ENCODE measurements around the gene POU2F2. TPM values are rescaled to one million over a fixed set of nuclear protein-coding genes. Genes with fewer than 3 reads are reported as not detected.
A peak's percentile ranks its signal among the peaks of the same experiment; 100 is the strongest.

Gene POU2F2
- total RNA-seq, 1 donor from 2014 or later = 1.2 TPM

DNA sequence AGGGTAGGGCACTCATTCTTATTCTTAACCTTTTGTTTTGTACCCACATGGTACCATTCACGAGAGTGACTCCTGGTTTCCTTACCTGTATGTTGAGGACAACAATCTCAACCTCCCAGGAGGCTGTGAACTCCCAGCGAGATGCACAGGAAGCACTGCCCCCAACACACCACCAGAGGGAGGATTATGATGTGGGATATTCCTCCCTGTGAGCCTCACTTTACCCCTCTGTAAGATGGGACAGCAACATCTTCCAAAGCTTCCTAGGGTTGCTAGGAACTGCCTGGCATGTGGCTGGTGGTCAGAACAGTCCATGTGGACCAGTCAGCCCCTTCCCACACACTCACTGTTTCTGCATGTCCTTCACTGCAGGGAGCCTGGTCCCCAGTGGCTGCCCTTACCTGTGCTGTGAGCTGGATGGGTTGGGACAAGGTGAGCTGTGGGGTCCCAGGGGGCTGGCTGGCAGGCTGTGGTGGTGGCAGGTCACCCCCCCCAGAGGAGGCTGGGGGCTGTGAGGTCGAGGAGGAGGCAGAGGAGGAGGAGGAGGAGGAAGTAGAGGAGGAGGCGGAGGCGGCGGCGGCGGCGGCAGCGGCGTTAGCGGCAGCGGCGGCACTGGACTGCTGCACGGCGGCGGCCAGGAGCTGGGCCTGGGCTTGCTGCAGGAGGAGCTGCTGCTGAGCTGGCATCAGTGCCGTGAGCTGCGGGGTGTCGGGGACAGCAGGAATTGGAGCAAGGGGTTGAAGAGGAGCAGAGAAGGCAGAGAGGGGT lies 15.8 kb downstream of the POU2F2 start:
- Histone ChIP-seq H3K4me3 (no peak overlapping the region), H3K36me3 (no peaks in the 10 kb centered on the region), H3K9me3 (replicated peaks) (no peaks in the 10 kb centered on the region), H3K27ac (replicated peaks) (no peak overlapping the region), H3K27me3 (ENCODE audit: low read depth) (peaks cover 4% of the 10 kb centered on the region), H3K4me1 (peaks cover 13% of the 10 kb centered on the region)
- intact Hi-C loops (cut with micrococcal nuclease) = no loop called here
- TF ChIP-seq, protein P1, sequence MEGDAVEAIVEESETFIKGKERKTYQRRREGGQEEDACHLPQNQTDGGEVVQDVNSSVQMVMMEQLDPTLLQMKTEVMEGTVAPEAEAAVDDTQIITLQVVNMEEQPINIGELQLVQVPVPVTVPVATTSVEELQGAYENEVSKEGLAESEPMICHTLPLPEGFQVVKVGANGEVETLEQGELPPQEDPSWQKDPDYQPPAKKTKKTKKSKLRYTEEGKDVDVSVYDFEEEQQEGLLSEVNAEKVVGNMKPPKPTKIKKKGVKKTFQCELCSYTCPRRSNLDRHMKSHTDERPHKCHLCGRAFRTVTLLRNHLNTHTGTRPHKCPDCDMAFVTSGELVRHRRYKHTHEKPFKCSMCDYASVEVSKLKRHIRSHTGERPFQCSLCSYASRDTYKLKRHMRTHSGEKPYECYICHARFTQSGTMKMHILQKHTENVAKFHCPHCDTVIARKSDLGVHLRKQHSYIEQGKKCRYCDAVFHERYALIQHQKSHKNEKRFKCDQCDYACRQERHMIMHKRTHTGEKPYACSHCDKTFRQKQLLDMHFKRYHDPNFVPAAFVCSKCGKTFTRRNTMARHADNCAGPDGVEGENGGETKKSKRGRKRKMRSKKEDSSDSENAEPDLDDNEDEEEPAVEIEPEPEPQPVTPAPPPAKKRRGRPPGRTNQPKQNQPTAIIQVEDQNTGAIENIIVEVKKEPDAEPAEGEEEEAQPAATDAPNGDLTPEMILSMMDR (IDR thresholded peaks at IDR 0.05; ENCODE audit: borderline replicate concordance) = no peak
- DNase-seq = no peak

DNA sequence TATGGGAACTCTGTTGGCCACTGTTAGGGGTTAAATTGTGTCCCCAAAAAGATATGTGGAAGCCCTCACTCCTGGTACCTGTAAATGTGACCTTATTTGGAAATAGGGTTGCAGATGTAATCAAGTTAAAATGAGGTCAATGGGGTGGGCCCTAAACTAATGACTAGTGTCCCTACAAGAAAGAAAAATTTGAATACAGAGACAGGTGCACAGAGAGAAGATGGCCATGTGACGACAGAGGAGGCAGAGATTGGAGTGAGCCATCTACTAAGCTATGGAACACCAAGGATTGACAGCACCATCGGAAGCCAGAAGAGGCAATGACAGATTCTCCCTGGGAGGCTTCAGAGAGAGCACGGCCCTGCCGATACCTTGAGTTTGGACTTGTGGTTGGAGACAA lies 16.5 kb downstream of the POU2F2 start:
- no peaks in the 10 kb centered on the region for H3K36me3 ChIP-seq
- TF ChIP-seq, protein P1 (IDR thresholded peaks at IDR 0.05; ENCODE audit: borderline replicate concordance) = no peak
- H3K27ac ChIP-seq (replicated peaks) = no peak overlapping the region
- peaks cover 4% of the 10 kb centered on the region for H3K27me3 ChIP-seq (ENCODE audit: low read depth)
- peaks cover 13% of the 10 kb centered on the region for H3K4me1 ChIP-seq
- no peaks in the 10 kb centered on the region for H3K9me3 ChIP-seq (replicated peaks)
- H3K4me3 ChIP-seq = no peak overlapping the region
- intact Hi-C loops (cut with micrococcal nuclease) = no loop called here
- no peak for DNase-seq

DNA sequence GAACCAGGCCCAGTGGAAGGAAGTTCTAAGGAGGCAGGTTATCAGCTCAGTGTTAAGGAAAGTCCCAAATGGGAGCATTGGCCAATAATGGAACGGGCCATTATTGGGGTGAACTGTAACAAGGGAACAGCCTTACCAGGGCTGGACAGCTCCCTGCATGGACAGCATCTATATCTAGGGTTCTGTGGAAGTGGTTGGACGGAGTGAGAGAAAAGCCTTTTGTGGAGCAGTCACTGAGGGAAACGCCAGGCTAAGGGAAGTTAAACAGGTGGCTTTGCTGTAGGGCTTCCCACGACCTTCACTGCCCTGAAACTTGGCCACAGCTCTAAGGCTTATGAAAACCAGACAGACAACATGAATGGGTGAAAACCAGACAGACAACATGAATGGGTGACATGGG lies 17.0 kb downstream of the POU2F2 start:
- peaks cover 13% of the 10 kb centered on the region for H3K4me1 ChIP-seq
- no peaks in the 10 kb centered on the region for H3K9me3 ChIP-seq (replicated peaks)
- H3K4me3 ChIP-seq = no peak overlapping the region
- H3K36me3 ChIP-seq = no peaks in the 10 kb centered on the region
- H3K27ac ChIP-seq (replicated peaks) = no peak overlapping the region
- DNase-seq = no peak
- intact Hi-C loops (cut with micrococcal nuclease) = no loop called here
- peaks cover 4% of the 10 kb centered on the region for H3K27me3 ChIP-seq (ENCODE audit: low read depth)
- TF ChIP-seq, protein P1 (IDR thresholded peaks at IDR 0.05; ENCODE audit: borderline replicate concordance) = no peak

DNA sequence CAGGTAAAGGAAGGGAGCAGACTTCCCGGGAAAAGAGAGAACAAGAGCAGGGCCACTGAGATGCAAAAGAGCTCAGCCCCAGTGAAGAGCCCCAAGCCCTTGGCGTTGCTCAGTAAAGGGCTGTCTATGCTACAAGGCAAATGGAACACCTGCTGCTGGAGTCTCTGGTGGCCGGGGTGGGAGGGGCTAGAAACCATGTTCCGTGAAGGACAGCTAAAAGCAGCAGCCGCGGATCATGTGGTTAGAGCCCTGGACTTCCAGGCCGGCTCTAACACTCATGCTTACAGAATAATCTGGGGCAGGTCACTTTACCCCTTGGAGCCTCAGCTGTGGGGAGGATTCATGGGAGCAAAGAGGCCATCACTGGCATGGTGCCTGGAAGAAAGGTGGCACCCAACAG lies 17.8 kb downstream of the POU2F2 start:
- TF ChIP-seq, protein P1 (IDR thresholded peaks at IDR 0.05; ENCODE audit: borderline replicate concordance) = no peak
- peaks cover 13% of the 10 kb centered on the region for H3K4me1 ChIP-seq
- intact Hi-C loops (cut with micrococcal nuclease) = no loop called here
- no peaks in the 10 kb centered on the region for H3K36me3 ChIP-seq
- no peak overlapping the region for H3K4me3 ChIP-seq
- no peak overlapping the region for H3K27ac ChIP-seq (replicated peaks)
- H3K9me3 ChIP-seq (replicated peaks) = no peaks in the 10 kb centered on the region
- peaks cover 4% of the 10 kb centered on the region for H3K27me3 ChIP-seq (ENCODE audit: low read depth)
- no peak for DNase-seq

DNA sequence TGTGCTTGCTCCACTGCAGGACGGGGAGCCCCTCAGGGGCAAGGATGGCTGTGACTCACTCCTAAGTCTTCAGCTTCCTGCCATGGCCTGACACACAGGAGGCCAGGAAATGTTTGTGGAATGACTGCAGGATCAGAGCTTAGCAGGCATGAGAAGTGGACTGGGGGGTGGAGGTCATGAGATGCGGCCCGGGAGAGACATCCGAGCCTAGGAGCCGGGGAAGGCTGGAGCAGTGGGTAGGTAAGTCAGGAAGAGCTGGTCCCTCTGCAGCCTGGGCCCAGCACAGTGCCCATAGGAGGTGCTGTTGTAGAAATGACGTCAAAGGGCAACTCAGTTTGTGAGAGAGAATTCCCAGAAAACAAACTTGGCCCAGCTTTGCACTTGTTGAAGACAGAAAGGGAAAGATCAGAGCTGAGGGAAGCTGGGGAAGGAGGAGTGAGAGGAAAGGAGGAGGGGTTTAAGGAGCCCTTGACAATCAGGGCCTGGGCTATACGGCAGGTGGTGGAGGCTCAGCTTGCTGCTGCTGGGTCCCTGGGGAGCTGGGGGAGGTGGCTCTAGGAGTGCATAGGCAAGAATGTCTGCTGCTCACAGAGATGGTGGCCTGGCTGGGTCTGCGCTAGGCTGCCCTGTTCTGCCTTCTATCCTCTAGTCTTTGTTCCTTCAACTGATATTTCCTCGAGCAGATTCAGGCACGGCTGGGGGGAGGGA lies 18.5 kb downstream of the POU2F2 start:
- Histone ChIP-seq H3K4me1 (peaks cover 19% of the 10 kb centered on the region), H3K4me3 (no peak overlapping the region), H3K9me3 (replicated peaks) (no peaks in the 10 kb centered on the region), H3K36me3 (no peaks in the 10 kb centered on the region), H3K27me3 (ENCODE audit: low read depth) (peaks cover 4% of the 10 kb centered on the region), H3K27ac (replicated peaks) (peak overlapping the region; percentile 9)
- intact Hi-C loops (cut with micrococcal nuclease) = no loop called here
- TF ChIP-seq, protein P1 (IDR thresholded peaks at IDR 0.05; ENCODE audit: borderline replicate concordance) = no peak
- no peak for DNase-seq

All from left ventricle myocardium inferior (tissue), 1 donor.